Suprapubic skin (tissue), 4 donors: ENCODE results near the gene IL1RAP. TPM values are rescaled to one million over a fixed set of nuclear protein-coding genes. Genes with fewer than 3 reads are reported as not detected.

Experiments
- DNase-seq, 2 donors: peaks; one replicate each; pipeline ENCODE4 v3.0.0-alpha.2; 2019; ENCODE audit warnings: low spot score in 2 of 2
- H3K27ac ChIP-seq: fragments of 200-600 bp; sonication (generic); one replicate; pipeline ENCODE4 v1.5.1; 2019
- H3K27me3 ChIP-seq: fragments of 200-600 bp; sonication (generic); one replicate; pipeline ENCODE4 v1.5.1; 2019
- H3K36me3 ChIP-seq: fragments of 200-600 bp; sonication (generic); one replicate; pipeline ENCODE4 v1.5.1; 2019
- H3K4me1 ChIP-seq: fragments of 200-600 bp; sonication (generic); one replicate; pipeline ENCODE4 v1.5.1; 2019
- H3K4me3 ChIP-seq: fragments of 200-600 bp; sonication (generic); one replicate; pipeline ENCODE4 v1.5.1; 2019; ENCODE audit warnings: mild to moderate bottlenecking
- H3K9me3 ChIP-seq: fragments of 200-600 bp; sonication (generic); one replicate; pipeline ENCODE4 v1.5.1; 2019
- EP300 ChIP-seq: sonication (generic); formaldehyde crosslinking; IDR thresholded peaks from one replicate; pipeline ENCODE4 v1.6.1; 2017; ENCODE audit warnings: antibody characterized with exemption
- POLR2A ChIP-seq, 2 donors: fragments of 450-650 bp; IDR thresholded peaks; one replicate each; pipeline ENCODE4 v1.6.1; 2017; ENCODE audit warnings: antibody characterized with exemption in 2 of 2, mild to moderate bottlenecking in 2 of 2, moderate library complexity in 2 of 2
- POLR2AphosphoS5 ChIP-seq, 3 donors: sonication (generic); formaldehyde crosslinking; IDR thresholded peaks; one replicate each; pipeline ENCODE4 v1.6.1; 2017; ENCODE audit warnings: antibody characterized with exemption in 3 of 3
- WGBS: methylation state at CpG from one replicate; pipeline ENCODE4 v1.1.5; 2018; 5-methylcytosine and 5-hydroxymethylcytosine counted together
- total RNA-seq, 4 donors: library from RNA; depleted of rRNA; stranded (reverse); fragments of >200 nt; gene quantifications; one replicate each; pipeline ENCODE4 v1.1.0, GENCODE V29; 2016
- TF ChIP-seq, protein P1 (sequence below), 2 donors: fragments of 200-600 bp in 1 of 2; fragments of 450-650 bp in 1 of 2; sonication (generic) in 1 of 2; IDR thresholded peaks; one replicate each; pipeline ENCODE4 v1.5.1; 2016 to 2019; ENCODE audit warnings: antibody characterized with exemption in 2 of 2, mild to moderate bottlenecking in 1 of 2, moderate library complexity in 1 of 2

IL1RAP gene
- total RNA-seq, 4 donors from 2014 or later: 27.5 to 44.0 (median 29.5) TPM

GRCh38 chr3:190582667-190583066 lies 68.8 kb downstream of the IL1RAP start:
- H3K4me1 ChIP-seq: peaks cover 26% of the 10 kb centered on the region
- H3K4me3 ChIP-seq: no peak overlapping the region
- no peak overlapping the region for H3K27ac ChIP-seq
- 97% methylated on average over 2 of the region's 2 CpGs for WGBS
- no peaks in the 10 kb centered on the region for H3K36me3 ChIP-seq
- H3K9me3 ChIP-seq: no peaks in the 10 kb centered on the region
- DNase-seq: no peak
- no peaks in the 10 kb centered on the region for H3K27me3 ChIP-seq
- TF ChIP-seq POLR2AphosphoS5 (IDR thresholded peaks at IDR 0.05): no peak
- TF ChIP-seq, protein P1, sequence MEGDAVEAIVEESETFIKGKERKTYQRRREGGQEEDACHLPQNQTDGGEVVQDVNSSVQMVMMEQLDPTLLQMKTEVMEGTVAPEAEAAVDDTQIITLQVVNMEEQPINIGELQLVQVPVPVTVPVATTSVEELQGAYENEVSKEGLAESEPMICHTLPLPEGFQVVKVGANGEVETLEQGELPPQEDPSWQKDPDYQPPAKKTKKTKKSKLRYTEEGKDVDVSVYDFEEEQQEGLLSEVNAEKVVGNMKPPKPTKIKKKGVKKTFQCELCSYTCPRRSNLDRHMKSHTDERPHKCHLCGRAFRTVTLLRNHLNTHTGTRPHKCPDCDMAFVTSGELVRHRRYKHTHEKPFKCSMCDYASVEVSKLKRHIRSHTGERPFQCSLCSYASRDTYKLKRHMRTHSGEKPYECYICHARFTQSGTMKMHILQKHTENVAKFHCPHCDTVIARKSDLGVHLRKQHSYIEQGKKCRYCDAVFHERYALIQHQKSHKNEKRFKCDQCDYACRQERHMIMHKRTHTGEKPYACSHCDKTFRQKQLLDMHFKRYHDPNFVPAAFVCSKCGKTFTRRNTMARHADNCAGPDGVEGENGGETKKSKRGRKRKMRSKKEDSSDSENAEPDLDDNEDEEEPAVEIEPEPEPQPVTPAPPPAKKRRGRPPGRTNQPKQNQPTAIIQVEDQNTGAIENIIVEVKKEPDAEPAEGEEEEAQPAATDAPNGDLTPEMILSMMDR (IDR thresholded peaks at IDR 0.05): no peak
- no peak for TF ChIP-seq POLR2A (IDR thresholded peaks at IDR 0.05)
- no peak for TF ChIP-seq EP300

GRCh38 chr3:190585805-190586630 lies 72.1 kb downstream of the IL1RAP start:
- Histone ChIP-seq H3K36me3 (no peaks in the 10 kb centered on the region), H3K27me3 (no peaks in the 10 kb centered on the region), H3K27ac (peak overlapping the region; percentile 72), H3K4me1 (peaks cover 21% of the 10 kb centered on the region), H3K4me3 (no peak overlapping the region), H3K9me3 (no peaks in the 10 kb centered on the region)
- no peak for DNase-seq
- WGBS: 58% methylated on average over 6 of the region's 6 CpGs
- TF ChIP-seq EP300 (no peak), POLR2AphosphoS5 (IDR thresholded peaks at IDR 0.05) (no peak), POLR2A (IDR thresholded peaks at IDR 0.05) (no peak)
- TF ChIP-seq, protein P1 (IDR thresholded peaks at IDR 0.05): no peak

GRCh38 chr3:190586631-190587011 lies 72.7 kb downstream of the IL1RAP start:
- no peak overlapping the region for H3K4me3 ChIP-seq
- peak overlapping the region; percentile 72 for H3K27ac ChIP-seq
- no peaks in the 10 kb centered on the region for H3K9me3 ChIP-seq
- no peaks in the 10 kb centered on the region for H3K36me3 ChIP-seq
- TF ChIP-seq, protein P1 (IDR thresholded peaks at IDR 0.05): no peak
- TF ChIP-seq EP300 (no peak), POLR2AphosphoS5 (IDR thresholded peaks at IDR 0.05) (no peak), POLR2A (IDR thresholded peaks at IDR 0.05) (no peak)
- H3K27me3 ChIP-seq: no peaks in the 10 kb centered on the region
- H3K4me1 ChIP-seq: peaks cover 20% of the 10 kb centered on the region
- no peak for DNase-seq
- 34% methylated on average over 4 of the region's 4 CpGs for WGBS

DNA sequence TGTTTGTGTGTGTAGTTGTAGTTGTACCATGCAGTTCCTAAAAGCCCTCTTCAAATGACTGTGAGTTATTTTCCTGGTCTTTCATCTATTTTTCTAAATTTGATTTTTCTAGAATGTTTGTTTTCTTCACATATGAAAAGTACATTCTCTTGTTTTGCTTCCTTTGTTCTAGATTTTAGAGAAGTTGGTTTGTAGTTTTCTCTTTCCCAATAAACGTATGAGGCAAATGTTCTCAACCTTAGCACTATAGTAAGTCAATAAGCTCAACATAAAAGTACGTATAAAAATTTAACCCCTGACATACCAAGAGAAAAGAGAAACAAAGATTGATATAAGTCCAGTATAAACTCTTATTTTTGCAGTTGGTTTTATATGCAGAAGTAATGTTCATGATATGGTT lies 74.7 kb downstream of the IL1RAP start:
- no peak for DNase-seq
- H3K27me3 ChIP-seq: no peaks in the 10 kb centered on the region
- no peak for TF ChIP-seq EP300
- TF ChIP-seq POLR2AphosphoS5 (IDR thresholded peaks at IDR 0.05): no peak
- TF ChIP-seq, protein P1 (IDR thresholded peaks at IDR 0.05): no peak
- TF ChIP-seq POLR2A (IDR thresholded peaks at IDR 0.05): no peak
- H3K27ac ChIP-seq: no peak overlapping the region
- peaks cover 20% of the 10 kb centered on the region for H3K4me1 ChIP-seq
- no peaks in the 10 kb centered on the region for H3K36me3 ChIP-seq
- no peaks in the 10 kb centered on the region for H3K9me3 ChIP-seq
- WGBS: 59% methylated on average over 2 of the region's 2 CpGs
- no peak overlapping the region for H3K4me3 ChIP-seq

GRCh38 chr3:190589326-190589725 lies 75.4 kb downstream of the IL1RAP start:
- peaks cover 20% of the 10 kb centered on the region for H3K4me1 ChIP-seq
- no peaks in the 10 kb centered on the region for H3K36me3 ChIP-seq
- H3K9me3 ChIP-seq: no peaks in the 10 kb centered on the region
- no peak overlapping the region for H3K4me3 ChIP-seq
- WGBS: 83% methylated on average over 7 of the region's 7 CpGs
- H3K27ac ChIP-seq: no peak overlapping the region
- no peak for DNase-seq
- no peaks in the 10 kb centered on the region for H3K27me3 ChIP-seq
- TF ChIP-seq, protein P1 (IDR thresholded peaks at IDR 0.05): no peak
- TF ChIP-seq EP300 (no peak), POLR2A (IDR thresholded peaks at IDR 0.05) (no peak), POLR2AphosphoS5 (IDR thresholded peaks at IDR 0.05) (no peak)
